ENCODE data around the gene ABCC10.
A peak's percentile ranks its signal among the peaks of the same experiment; 100 is the strongest.

The ABCC10 gene

GRCh38 chr6:43399932-43400487 is 27.3 kb upstream of the ABCC10 start:
- no peak overlapping the region for H3K4me3 ChIP-seq (ENCODE audit: low read length, poor library complexity, severe bottlenecking)
- H3K4me2 ChIP-seq (ENCODE audit: low read depth, low read length, poor library complexity, severe bottlenecking): no peak overlapping the region
- no peak overlapping the region for H2AFZ ChIP-seq (ENCODE audit: low read length)
- no peaks in the 10 kb centered on the region for H3K27me3 ChIP-seq (ENCODE audit: insufficient read depth, low read length, poor library complexity, severe bottlenecking)
- no peaks in the 10 kb centered on the region for H3K36me3 ChIP-seq (ENCODE audit: insufficient read depth, low read length)
- H3K9me2 ChIP-seq (replicated peaks; ENCODE audit: low read depth, low read length): no peaks in the 10 kb centered on the region
- no peaks in the 10 kb centered on the region for H4K20me1 ChIP-seq (ENCODE audit: insufficient read depth, low read length, poor library complexity, severe bottlenecking)
- H3K79me2 ChIP-seq (ENCODE audit: insufficient read depth, low read length): no peaks in the 10 kb centered on the region
- H3F3A ChIP-seq (ENCODE audit: low read depth): no peaks in the 10 kb centered on the region
- H3K4me1 ChIP-seq (ENCODE audit: insufficient read depth, low read length, poor library complexity, severe bottlenecking): no peaks in the 10 kb centered on the region
- TF ChIP-seq CTCF (conservative IDR thresholded peaks at IDR 0.05; ENCODE audit: low read length): no peak
- no peak for TF ChIP-seq EZH2phosphoT487 (IDR thresholded peaks at IDR 0.05; ENCODE audit: borderline replicate concordance)
- H3K9ac ChIP-seq (ENCODE audit: low read depth, low read length, poor library complexity, severe bottlenecking): no peak overlapping the region
- no peaks in the 10 kb centered on the region for H3K9me3 ChIP-seq (ENCODE audit: insufficient read depth, low read depth, low read length)

DNA sequence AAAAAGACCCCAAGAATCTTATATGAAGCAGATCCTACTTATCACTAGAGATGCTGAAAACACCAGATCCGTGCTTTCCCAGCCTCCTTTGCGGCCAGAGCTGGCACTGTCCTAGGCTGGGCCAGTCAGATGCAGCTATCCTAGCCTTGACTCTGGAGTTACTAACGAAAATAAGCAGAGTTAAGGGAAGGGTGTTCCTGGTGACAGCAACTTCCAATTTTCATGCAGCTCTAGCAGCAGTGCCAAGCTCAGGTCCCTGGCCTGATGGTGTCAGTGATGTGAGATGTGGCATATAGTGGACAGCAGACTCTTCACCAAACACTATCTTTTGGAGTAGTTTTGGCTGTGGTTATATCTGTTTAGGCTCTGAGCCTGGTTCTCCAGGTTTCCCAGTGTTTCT is 25.6 kb upstream of the ABCC10 start:
- Histone ChIP-seq H3K36me3 (ENCODE audit: insufficient read depth, low read length) (no peaks in the 10 kb centered on the region), H3F3A (ENCODE audit: low read depth) (no peaks in the 10 kb centered on the region), H3K9ac (ENCODE audit: low read depth, low read length, poor library complexity, severe bottlenecking) (no peak overlapping the region), H3K9me2 (replicated peaks; ENCODE audit: low read depth, low read length) (no peaks in the 10 kb centered on the region), H3K4me3 (ENCODE audit: low read length, poor library complexity, severe bottlenecking) (no peak overlapping the region), H3K9me3 (ENCODE audit: insufficient read depth, low read depth, low read length) (no peaks in the 10 kb centered on the region), H3K27me3 (ENCODE audit: insufficient read depth, low read length, poor library complexity, severe bottlenecking) (no peaks in the 10 kb centered on the region), H3K79me2 (ENCODE audit: insufficient read depth, low read length) (no peaks in the 10 kb centered on the region), H3K4me1 (ENCODE audit: insufficient read depth, low read length, poor library complexity, severe bottlenecking) (no peaks in the 10 kb centered on the region), H2AFZ (ENCODE audit: low read length) (no peak overlapping the region), H3K4me2 (ENCODE audit: low read depth, low read length, poor library complexity, severe bottlenecking) (no peak overlapping the region), H4K20me1 (ENCODE audit: insufficient read depth, low read length, poor library complexity, severe bottlenecking) (no peaks in the 10 kb centered on the region)
- TF ChIP-seq EZH2phosphoT487 (IDR thresholded peaks at IDR 0.05; ENCODE audit: borderline replicate concordance): no peak

GRCh38 chr6:43402820-43403219 is 24.5 kb upstream of the ABCC10 start:
- TF ChIP-seq EZH2phosphoT487 (IDR thresholded peaks at IDR 0.05; ENCODE audit: borderline replicate concordance) (no peak), CTCF (conservative IDR thresholded peaks at IDR 0.05; ENCODE audit: low read length) (peak; percentile 21)
- no peaks in the 10 kb centered on the region for H3F3A ChIP-seq (ENCODE audit: low read depth)
- no peaks in the 10 kb centered on the region for H4K20me1 ChIP-seq (ENCODE audit: insufficient read depth, low read length, poor library complexity, severe bottlenecking)
- no peak overlapping the region for H2AFZ ChIP-seq (ENCODE audit: low read length)
- H3K9me2 ChIP-seq (replicated peaks; ENCODE audit: low read depth, low read length): no peaks in the 10 kb centered on the region
- no peaks in the 10 kb centered on the region for H3K79me2 ChIP-seq (ENCODE audit: insufficient read depth, low read length)
- no peak overlapping the region for H3K4me3 ChIP-seq (ENCODE audit: low read length, poor library complexity, severe bottlenecking)
- no peaks in the 10 kb centered on the region for H3K36me3 ChIP-seq (ENCODE audit: insufficient read depth, low read length)
- H3K27me3 ChIP-seq (ENCODE audit: insufficient read depth, low read length, poor library complexity, severe bottlenecking): no peaks in the 10 kb centered on the region
- H3K4me2 ChIP-seq (ENCODE audit: low read depth, low read length, poor library complexity, severe bottlenecking): no peak overlapping the region
- no peak overlapping the region for H3K9ac ChIP-seq (ENCODE audit: low read depth, low read length, poor library complexity, severe bottlenecking)
- no peaks in the 10 kb centered on the region for H3K4me1 ChIP-seq (ENCODE audit: insufficient read depth, low read length, poor library complexity, severe bottlenecking)
- H3K9me3 ChIP-seq (ENCODE audit: insufficient read depth, low read depth, low read length): no peaks in the 10 kb centered on the region

- H2AFZ ChIP-seq (ENCODE audit: low read length): no peak overlapping the region
- H3F3A ChIP-seq (ENCODE audit: low read depth): no peaks in the 10 kb centered on the region
- H3K9ac ChIP-seq (ENCODE audit: low read depth, low read length, poor library complexity, severe bottlenecking): no peak overlapping the region
- H4K20me1 ChIP-seq (ENCODE audit: insufficient read depth, low read length, poor library complexity, severe bottlenecking): no peaks in the 10 kb centered on the region
- no peak overlapping the region for H3K4me3 ChIP-seq (ENCODE audit: low read length, poor library complexity, severe bottlenecking)
- H3K27me3 ChIP-seq (ENCODE audit: insufficient read depth, low read length, poor library complexity, severe bottlenecking): no peaks in the 10 kb centered on the region
- H3K79me2 ChIP-seq (ENCODE audit: insufficient read depth, low read length): no peaks in the 10 kb centered on the region
- no peaks in the 10 kb centered on the region for H3K9me3 ChIP-seq (ENCODE audit: insufficient read depth, low read depth, low read length)
- no peaks in the 10 kb centered on the region for H3K9me2 ChIP-seq (replicated peaks; ENCODE audit: low read depth, low read length)
- H3K36me3 ChIP-seq (ENCODE audit: insufficient read depth, low read length): no peaks in the 10 kb centered on the region
- no peak overlapping the region for H3K4me2 ChIP-seq (ENCODE audit: low read depth, low read length, poor library complexity, severe bottlenecking)
- H3K4me1 ChIP-seq (ENCODE audit: insufficient read depth, low read length, poor library complexity, severe bottlenecking): no peaks in the 10 kb centered on the region
- no peak for TF ChIP-seq EZH2phosphoT487 (IDR thresholded peaks at IDR 0.05; ENCODE audit: borderline replicate concordance)
- no peak for TF ChIP-seq CTCF (conservative IDR thresholded peaks at IDR 0.05; ENCODE audit: low read length)
These were observed 22.0 kb upstream of the ABCC10 start for GRCh38 chr6:43405354-43405753.
